Measurements from ENCODE around the gene FCF1.

Gene FCF1

GRCh38 chr14:74669256-74669655, 43.7 kb upstream of the FCF1 start:
- no peaks in the 10 kb centered on the region for H3K9me3 ChIP-seq (replicated peaks in 1 of 2; ENCODE audit: control insufficient read depth in 2 of 2, insufficient read depth in 1 of 2, low read depth in 1 of 2, low read length in 2 of 2)
- H3K18ac ChIP-seq (ENCODE audit: low read length): no peak overlapping the region
- no peak overlapping the region for H2BK5ac ChIP-seq (ENCODE audit: low read length)
- no peaks in the 10 kb centered on the region for H3K4me1 ChIP-seq (ENCODE audit: control insufficient read depth in 2 of 2, insufficient read depth in 1 of 2, low read depth in 1 of 2, low read length in 2 of 2)
- WGBS, 2 donors (ENCODE audit: extremely low coverage in 2 of 2, insufficient read length in 2 of 2, insufficient replicate concordance in 1 of 2): no CpG with 5 or more reads among the region's 1 CpG
- H3K4me3 ChIP-seq (ENCODE audit: low read length in 2 of 2): no peak overlapping the region
- H3K4ac ChIP-seq (ENCODE audit: low read length): no peak overlapping the region
- no peak overlapping the region for H2BK12ac ChIP-seq (ENCODE audit: low read length)
- no peaks in the 10 kb centered on the region for H3K79me1 ChIP-seq (ENCODE audit: low read depth, low read length)
- no peak overlapping the region for H2BK15ac ChIP-seq (ENCODE audit: low read length)
- H3K9ac ChIP-seq (ENCODE audit: low read depth, low read length, poor library complexity): no peak overlapping the region
- H2BK120ac ChIP-seq (ENCODE audit: low read depth, low read length): no peak overlapping the region
- DNase-seq (ENCODE audit: low spot score): no peak
- no peak overlapping the region for H2AK5ac ChIP-seq (ENCODE audit: low read depth, low read length)
- H3K4me2 ChIP-seq (ENCODE audit: insufficient read depth, low read length, poor library complexity, severe bottlenecking): no peak overlapping the region
- no peaks in the 10 kb centered on the region for H3K27me3 ChIP-seq (ENCODE audit: control insufficient read depth in 3 of 3, insufficient read depth in 3 of 3, low read depth in 1 of 3, low read length in 3 of 3)
- no peak overlapping the region for H4K8ac ChIP-seq (ENCODE audit: low read depth, low read length)
- peaks cover 15 to 96% of the 10 kb centered on the region in 2 donors for H3K36me3 ChIP-seq (replicated peaks in 1 of 2; ENCODE audit: control insufficient read depth in 2 of 2, insufficient read depth in 2 of 2, low read length in 2 of 2)
- H3K23ac ChIP-seq (ENCODE audit: low read depth, low read length, poor library complexity): no peak overlapping the region
- no peak overlapping the region for H3K14ac ChIP-seq (ENCODE audit: low read length)
- H2AFZ ChIP-seq (ENCODE audit: low read length): no peak overlapping the region
- H3K27ac ChIP-seq (replicated peaks; ENCODE audit: low read length): no peak overlapping the region
- no peak overlapping the region for H4K91ac ChIP-seq (ENCODE audit: low read depth, low read length, poor library complexity)

- Histone ChIP-seq H2AFZ (ENCODE audit: low read length) (no peak overlapping the region), H3K27me3 (ENCODE audit: control insufficient read depth in 3 of 3, insufficient read depth in 3 of 3, low read depth in 1 of 3, low read length in 3 of 3) (no peaks in the 10 kb centered on the region), H3K4me3 (ENCODE audit: low read length in 2 of 2) (no peak overlapping the region), H3K9ac (ENCODE audit: low read depth, low read length, poor library complexity) (no peak overlapping the region), H2BK5ac (ENCODE audit: low read length) (no peak overlapping the region), H3K4me1 (ENCODE audit: control insufficient read depth in 2 of 2, insufficient read depth in 1 of 2, low read depth in 1 of 2, low read length in 2 of 2) (no peaks in the 10 kb centered on the region), H3K27ac (replicated peaks; ENCODE audit: low read length) (no peak overlapping the region), H2BK15ac (ENCODE audit: low read length) (no peak overlapping the region), H4K8ac (ENCODE audit: low read depth, low read length) (no peak overlapping the region), H3K18ac (ENCODE audit: low read length) (no peak overlapping the region), H3K79me1 (ENCODE audit: low read depth, low read length) (no peaks in the 10 kb centered on the region), H3K14ac (ENCODE audit: low read length) (no peak overlapping the region), H2BK120ac (ENCODE audit: low read depth, low read length) (no peak overlapping the region), H2AK5ac (ENCODE audit: low read depth, low read length) (no peak overlapping the region), H3K9me3 (replicated peaks in 1 of 2; ENCODE audit: control insufficient read depth in 2 of 2, insufficient read depth in 1 of 2, low read depth in 1 of 2, low read length in 2 of 2) (peaks cover 0 to 1% of the 10 kb centered on the region in 2 donors), H3K4ac (ENCODE audit: low read length) (no peak overlapping the region), H3K36me3 (replicated peaks in 1 of 2; ENCODE audit: control insufficient read depth in 2 of 2, insufficient read depth in 2 of 2, low read length in 2 of 2) (peaks cover 17 to 99% of the 10 kb centered on the region in 2 donors), H3K4me2 (ENCODE audit: insufficient read depth, low read length, poor library complexity, severe bottlenecking) (no peak overlapping the region), H4K91ac (ENCODE audit: low read depth, low read length, poor library complexity) (no peak overlapping the region), H3K23ac (ENCODE audit: low read depth, low read length, poor library complexity) (no peak overlapping the region), H2BK12ac (ENCODE audit: low read length) (no peak overlapping the region)
- no peak for DNase-seq (ENCODE audit: low spot score)
- WGBS, 2 donors (ENCODE audit: extremely low coverage in 2 of 2, insufficient read length in 2 of 2, insufficient replicate concordance in 1 of 2): no CpG with 5 or more reads among the region's 10 CpGs
Measured at GRCh38 chr14:74669846-74670245, 43.1 kb upstream of the FCF1 start.

GRCh38 chr14:74670726-74671411, 42.1 kb upstream of the FCF1 start:
- Histone ChIP-seq H3K4me3 (ENCODE audit: low read length in 2 of 2) (no peak overlapping the region), H4K91ac (ENCODE audit: low read depth, low read length, poor library complexity) (no peak overlapping the region), H3K9ac (ENCODE audit: low read depth, low read length, poor library complexity) (no peak overlapping the region), H2AK5ac (ENCODE audit: low read depth, low read length) (no peak overlapping the region), H2BK120ac (ENCODE audit: low read depth, low read length) (no peak overlapping the region), H3K4me2 (ENCODE audit: insufficient read depth, low read length, poor library complexity, severe bottlenecking) (no peak overlapping the region), H2BK5ac (ENCODE audit: low read length) (no peak overlapping the region), H3K9me3 (replicated peaks in 1 of 2; ENCODE audit: control insufficient read depth in 2 of 2, insufficient read depth in 1 of 2, low read depth in 1 of 2, low read length in 2 of 2) (peaks cover 0 to 1% of the 10 kb centered on the region in 2 donors), H3K27ac (replicated peaks; ENCODE audit: low read length) (no peak overlapping the region), H4K8ac (ENCODE audit: low read depth, low read length) (no peak overlapping the region), H3K18ac (ENCODE audit: low read length) (no peak overlapping the region), H3K14ac (ENCODE audit: low read length) (no peak overlapping the region), H2AFZ (ENCODE audit: low read length) (no peak overlapping the region), H2BK12ac (ENCODE audit: low read length) (no peak overlapping the region), H3K4ac (ENCODE audit: low read length) (no peak overlapping the region), H3K23ac (ENCODE audit: low read depth, low read length, poor library complexity) (no peak overlapping the region), H2BK15ac (ENCODE audit: low read length) (no peak overlapping the region), H3K36me3 (replicated peaks in 1 of 2; ENCODE audit: control insufficient read depth in 2 of 2, insufficient read depth in 2 of 2, low read length in 2 of 2) (peaks cover 20 to 99% of the 10 kb centered on the region in 2 donors), H3K79me1 (ENCODE audit: low read depth, low read length) (no peaks in the 10 kb centered on the region), H3K27me3 (ENCODE audit: control insufficient read depth in 3 of 3, insufficient read depth in 3 of 3, low read depth in 1 of 3, low read length in 3 of 3) (no peaks in the 10 kb centered on the region), H3K4me1 (ENCODE audit: control insufficient read depth in 2 of 2, insufficient read depth in 1 of 2, low read depth in 1 of 2, low read length in 2 of 2) (no peaks in the 10 kb centered on the region)
- WGBS, 2 donors (ENCODE audit: extremely low coverage in 2 of 2, insufficient read length in 2 of 2, insufficient replicate concordance in 1 of 2): no CpG with 5 or more reads among the region's 9 CpGs
- DNase-seq (ENCODE audit: low spot score): no peak

- no peak overlapping the region for H3K4ac ChIP-seq (ENCODE audit: low read length)
- no peak overlapping the region for H4K8ac ChIP-seq (ENCODE audit: low read depth, low read length)
- H3K18ac ChIP-seq (ENCODE audit: low read length): no peak overlapping the region
- no peaks in the 10 kb centered on the region for H3K27me3 ChIP-seq (ENCODE audit: control insufficient read depth in 3 of 3, insufficient read depth in 3 of 3, low read depth in 1 of 3, low read length in 3 of 3)
- H2AFZ ChIP-seq (ENCODE audit: low read length): no peak overlapping the region
- no peak overlapping the region for H4K91ac ChIP-seq (ENCODE audit: low read depth, low read length, poor library complexity)
- no peak overlapping the region for H2AK5ac ChIP-seq (ENCODE audit: low read depth, low read length)
- H3K23ac ChIP-seq (ENCODE audit: low read depth, low read length, poor library complexity): no peak overlapping the region
- no peak overlapping the region for H3K14ac ChIP-seq (ENCODE audit: low read length)
- no CpG with 5 or more reads among the region's 4 CpGs for WGBS, 2 donors (ENCODE audit: extremely low coverage in 2 of 2, insufficient read length in 2 of 2, insufficient replicate concordance in 1 of 2)
- no peak overlapping the region for H2BK15ac ChIP-seq (ENCODE audit: low read length)
- H2BK5ac ChIP-seq (ENCODE audit: low read length): no peak overlapping the region
- no peak overlapping the region for H3K27ac ChIP-seq (replicated peaks; ENCODE audit: low read length)
- H3K9me3 ChIP-seq (replicated peaks in 1 of 2; ENCODE audit: control insufficient read depth in 2 of 2, insufficient read depth in 1 of 2, low read depth in 1 of 2, low read length in 2 of 2): peaks cover 0 to 1% of the 10 kb centered on the region in 2 donors
- no peak overlapping the region for H3K4me2 ChIP-seq (ENCODE audit: insufficient read depth, low read length, poor library complexity, severe bottlenecking)
- no peak overlapping the region for H3K4me3 ChIP-seq (ENCODE audit: low read length in 2 of 2)
- no peaks in the 10 kb centered on the region for H3K4me1 ChIP-seq (ENCODE audit: control insufficient read depth in 2 of 2, insufficient read depth in 1 of 2, low read depth in 1 of 2, low read length in 2 of 2)
- H2BK120ac ChIP-seq (ENCODE audit: low read depth, low read length): no peak overlapping the region
- H3K36me3 ChIP-seq (replicated peaks in 1 of 2; ENCODE audit: control insufficient read depth in 2 of 2, insufficient read depth in 2 of 2, low read length in 2 of 2): peaks cover 23 to 98% of the 10 kb centered on the region in 2 donors
- H2BK12ac ChIP-seq (ENCODE audit: low read length): no peak overlapping the region
- no peaks in the 10 kb centered on the region for H3K79me1 ChIP-seq (ENCODE audit: low read depth, low read length)
- no peak for DNase-seq (ENCODE audit: low spot score)
- H3K9ac ChIP-seq (ENCODE audit: low read depth, low read length, poor library complexity): no peak overlapping the region
Measured at GRCh38 chr14:74671789-74672188, 41.2 kb upstream of the FCF1 start.
